Muscle layer of duodenum (tissue), 2 donors: ENCODE results near the gene MCIDAS.

ENCODE experiments used
- H3K27ac ChIP-seq: one replicate; pipeline ENCODE4 v1.7.0; 2013; ENCODE audit warnings: mild to moderate bottlenecking, low read length
- H3K27me3 ChIP-seq: one replicate; pipeline ENCODE4 v1.7.0; 2013; ENCODE audit warnings: low read depth, mild to moderate bottlenecking, control low read depth, low read length
- H3K36me3 ChIP-seq, 2 donors: one replicate each; pipeline ENCODE4 v1.7.0; 2013; ENCODE audit warnings: low read length in 2 of 2, control low read depth in 1 of 2, mild to moderate bottlenecking in 1 of 2; ENCODE audit not compliant: insufficient read depth in 2 of 2, control insufficient read depth in 1 of 2
- H3K4me1 ChIP-seq, 2 donors: one replicate each; pipeline ENCODE4 v1.7.0; 2013; ENCODE audit warnings: low read length in 2 of 2, mild to moderate bottlenecking in 2 of 2, control low read depth in 1 of 2, moderate library complexity in 1 of 2; ENCODE audit not compliant: insufficient read depth in 2 of 2, control insufficient read depth in 1 of 2
- H3K4me3 ChIP-seq, 2 donors: one replicate each; pipeline ENCODE4 v1.7.0; 2013; ENCODE audit warnings: low read length in 2 of 2, low read depth in 1 of 2, mild to moderate bottlenecking in 1 of 2
- H3K9me3 ChIP-seq, 2 donors: one replicate each; pipeline ENCODE4 v1.7.0; 2013; ENCODE audit warnings: low read length in 2 of 2, control low read depth in 1 of 2, mild to moderate bottlenecking in 1 of 2; ENCODE audit not compliant: control insufficient read depth in 1 of 2
- donor health status: healthy.

Gene MCIDAS

DNA sequence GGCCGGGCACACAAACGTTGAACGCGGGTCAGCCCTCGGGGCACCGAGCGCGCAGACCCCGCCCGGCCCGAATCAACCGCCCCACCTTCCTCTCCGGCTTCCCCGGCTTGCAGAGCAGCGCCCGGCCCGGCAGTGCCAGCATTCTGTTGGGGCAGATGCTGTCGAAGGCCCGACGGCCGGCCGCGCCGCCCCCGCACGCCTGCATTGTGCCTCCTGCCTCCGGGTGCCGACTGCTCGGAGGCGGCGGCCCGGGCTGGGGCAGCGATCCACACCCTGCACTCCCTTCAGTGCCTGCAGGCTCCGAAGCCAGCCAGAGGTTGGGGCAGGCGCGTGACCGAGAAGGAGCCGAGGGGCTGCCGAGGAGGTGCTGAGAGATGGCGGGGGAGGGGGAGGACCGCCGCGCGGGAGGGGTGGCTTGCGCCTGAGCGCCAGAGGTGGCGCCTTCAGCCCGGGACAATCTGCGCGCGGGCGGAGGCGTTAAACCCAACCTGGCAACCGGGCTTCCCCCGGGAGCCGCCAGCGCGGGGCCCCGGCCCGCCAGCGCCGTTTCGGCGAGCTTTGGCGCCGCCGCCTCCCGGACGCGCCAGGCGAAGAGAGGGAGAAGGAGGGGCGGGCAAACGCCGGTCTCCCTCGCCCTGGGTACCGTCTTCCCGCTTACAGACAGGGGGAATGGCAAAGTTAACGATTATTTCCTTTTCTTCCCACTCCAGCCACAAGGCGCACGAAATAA lies at the start of gene MCIDAS:
MCIDAS (minus strand) TSS at position 382 of the 730 bp plus-strand sequence; CDS start at position 205, 177 bp downstream.
- Histone ChIP-seq H3K4me3 (peak within 1 kb of the TSS; percentile 41 to 65), H3K36me3 (no peaks in the 10 kb centered on the region), H3K9me3 (no peaks in the 10 kb centered on the region), H3K27me3 (peaks cover 99% of the 10 kb centered on the region), H3K27ac (no peak within 1 kb of the TSS), H3K4me1 (peaks cover 0 to 45% of the 10 kb centered on the region in 2 donors)

DNA sequence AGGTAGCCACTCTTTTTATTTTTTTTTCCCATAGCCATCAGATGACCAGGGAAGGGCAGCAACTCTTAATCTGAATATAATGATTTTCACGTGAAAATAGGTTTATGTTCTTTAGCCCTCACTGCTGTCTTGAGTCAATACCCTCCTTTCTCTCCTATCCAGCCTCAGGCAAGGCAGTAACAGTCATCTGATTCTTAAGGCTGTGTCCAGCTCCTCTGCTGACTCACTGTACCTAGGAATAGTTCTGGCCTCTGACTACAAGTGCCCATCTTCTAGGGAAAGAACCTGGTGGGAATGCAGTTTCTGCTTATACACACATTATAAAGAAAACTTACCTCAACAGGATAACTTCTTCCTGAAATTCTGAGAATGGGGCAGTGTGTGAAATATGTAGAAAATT lies 49.7 kb upstream of the MCIDAS start:
- H3K36me3 ChIP-seq = peaks cover 45 to 72% of the 10 kb centered on the region in 2 donors
- H3K27me3 ChIP-seq = no peaks in the 10 kb centered on the region
- H3K9me3 ChIP-seq = no peaks in the 10 kb centered on the region
- no peak overlapping the region for H3K27ac ChIP-seq
- H3K4me1 ChIP-seq = no peaks in the 10 kb centered on the region
- H3K4me3 ChIP-seq = no peak overlapping the region

GRCh38 chr5:55258339-55258738 lies 31.2 kb upstream of the MCIDAS start:
- H3K4me3 ChIP-seq = no peak overlapping the region
- no peaks in the 10 kb centered on the region for H3K4me1 ChIP-seq
- no peak overlapping the region for H3K27ac ChIP-seq
- H3K9me3 ChIP-seq = no peaks in the 10 kb centered on the region
- H3K36me3 ChIP-seq = peaks cover 43 to 69% of the 10 kb centered on the region in 2 donors
- no peaks in the 10 kb centered on the region for H3K27me3 ChIP-seq

GRCh38 chr5:55254802-55255201 lies 27.7 kb upstream of the MCIDAS start:
- H3K27me3 ChIP-seq = no peaks in the 10 kb centered on the region
- H3K9me3 ChIP-seq = no peaks in the 10 kb centered on the region
- H3K36me3 ChIP-seq = peaks cover 23 to 47% of the 10 kb centered on the region in 2 donors
- no peaks in the 10 kb centered on the region for H3K4me1 ChIP-seq
- H3K27ac ChIP-seq = no peak overlapping the region
- no peak overlapping the region for H3K4me3 ChIP-seq

GRCh38 chr5:55250064-55250463 lies 22.9 kb upstream of the MCIDAS start:
- Histone ChIP-seq H3K4me3 (no peak overlapping the region), H3K36me3 (peaks cover 5 to 8% of the 10 kb centered on the region in 2 donors), H3K9me3 (peaks cover 5 to 6% of the 10 kb centered on the region in 2 donors), H3K27me3 (no peaks in the 10 kb centered on the region), H3K4me1 (no peaks in the 10 kb centered on the region), H3K27ac (no peak overlapping the region)

- Histone ChIP-seq H3K9me3 (no peaks in the 10 kb centered on the region), H3K36me3 (no peaks in the 10 kb centered on the region), H3K27me3 (peaks cover 2% of the 10 kb centered on the region), H3K4me1 (no peaks in the 10 kb centered on the region), H3K27ac (no peak overlapping the region), H3K4me3 (no peak overlapping the region)
Observed at GRCh38 chr5:55241746-55242145, 14.6 kb upstream of the MCIDAS start.

- Histone ChIP-seq H3K9me3 (no peaks in the 10 kb centered on the region), H3K4me3 (no peak overlapping the region), H3K36me3 (no peaks in the 10 kb centered on the region), H3K27ac (no peak overlapping the region), H3K27me3 (peaks cover 34% of the 10 kb centered on the region), H3K4me1 (peaks cover 6 to 24% of the 10 kb centered on the region in 2 donors)
Observed at GRCh38 chr5:55236800-55237199, 9.7 kb upstream of the MCIDAS start.

- Histone ChIP-seq H3K4me3 (peak overlapping the region; percentile 76 to 77), H3K4me1 (peaks cover 6 to 38% of the 10 kb centered on the region in 2 donors), H3K9me3 (no peaks in the 10 kb centered on the region), H3K36me3 (no peaks in the 10 kb centered on the region), H3K27me3 (peaks cover 60% of the 10 kb centered on the region), H3K27ac (no peak overlapping the region)
Observed at GRCh38 chr5:55234121-55234700, 7.1 kb upstream of the MCIDAS start.

DNA sequence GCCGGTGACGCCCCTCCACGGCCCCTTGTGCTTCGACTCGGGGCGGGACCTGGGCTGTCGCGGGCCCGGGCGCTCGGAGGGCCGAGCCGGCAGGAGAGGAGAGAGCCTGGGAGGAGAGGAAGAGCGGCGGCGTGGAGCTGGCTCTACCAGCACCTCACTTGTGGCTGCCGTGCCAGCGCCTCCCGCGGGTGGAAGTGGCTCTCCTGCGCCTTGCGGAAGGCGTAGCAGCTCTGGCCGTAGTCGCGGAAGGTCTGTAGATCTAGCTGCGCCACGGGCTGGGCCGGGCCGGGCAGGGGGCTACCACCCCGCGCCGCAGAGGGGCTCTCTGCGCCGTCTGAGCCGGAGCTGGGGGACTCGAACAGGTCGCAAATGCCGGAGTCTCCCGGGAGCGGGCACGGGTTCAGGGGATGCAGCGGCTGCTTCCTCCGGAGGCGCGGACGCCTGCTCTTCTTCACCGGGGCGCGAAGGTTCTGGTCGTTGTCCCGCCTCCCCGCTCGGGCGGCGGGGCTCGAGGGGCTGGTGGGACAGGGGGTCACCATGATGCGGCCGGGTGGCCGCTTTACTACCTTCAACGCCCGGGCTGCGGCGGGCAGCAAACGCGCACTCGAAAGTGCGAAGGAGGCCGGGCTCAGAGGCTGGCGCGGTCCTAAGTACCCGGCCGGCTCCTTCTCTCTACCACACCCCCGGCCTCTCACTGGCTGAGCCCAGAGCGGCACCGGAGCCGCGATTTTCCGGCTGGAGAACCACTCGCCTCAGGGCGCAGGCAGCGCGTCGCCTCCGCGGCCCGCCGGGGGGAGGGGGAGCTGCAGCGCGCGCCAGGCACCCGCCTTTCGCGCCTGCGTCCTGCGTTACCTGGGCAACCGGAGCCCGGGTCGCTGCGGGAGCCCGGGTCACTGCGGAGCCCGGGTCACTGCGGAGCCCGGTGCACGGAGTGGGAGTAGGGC lies 6.1 kb upstream of the MCIDAS start, which contains the start of gene CCNO:
CCNO (minus strand) TSS at position 624 of the 944 bp plus-strand sequence; CDS start at position 539, 85 bp downstream.
- H3K4me3 ChIP-seq = peak within 1 kb of the TSS; percentile 76 to 77
- H3K4me1 ChIP-seq = peaks cover 6 to 38% of the 10 kb centered on the region in 2 donors
- no peak within 1 kb of the TSS for H3K27ac ChIP-seq
- H3K27me3 ChIP-seq = peaks cover 69% of the 10 kb centered on the region
- H3K9me3 ChIP-seq = no peaks in the 10 kb centered on the region
- H3K36me3 ChIP-seq = no peaks in the 10 kb centered on the region

DNA sequence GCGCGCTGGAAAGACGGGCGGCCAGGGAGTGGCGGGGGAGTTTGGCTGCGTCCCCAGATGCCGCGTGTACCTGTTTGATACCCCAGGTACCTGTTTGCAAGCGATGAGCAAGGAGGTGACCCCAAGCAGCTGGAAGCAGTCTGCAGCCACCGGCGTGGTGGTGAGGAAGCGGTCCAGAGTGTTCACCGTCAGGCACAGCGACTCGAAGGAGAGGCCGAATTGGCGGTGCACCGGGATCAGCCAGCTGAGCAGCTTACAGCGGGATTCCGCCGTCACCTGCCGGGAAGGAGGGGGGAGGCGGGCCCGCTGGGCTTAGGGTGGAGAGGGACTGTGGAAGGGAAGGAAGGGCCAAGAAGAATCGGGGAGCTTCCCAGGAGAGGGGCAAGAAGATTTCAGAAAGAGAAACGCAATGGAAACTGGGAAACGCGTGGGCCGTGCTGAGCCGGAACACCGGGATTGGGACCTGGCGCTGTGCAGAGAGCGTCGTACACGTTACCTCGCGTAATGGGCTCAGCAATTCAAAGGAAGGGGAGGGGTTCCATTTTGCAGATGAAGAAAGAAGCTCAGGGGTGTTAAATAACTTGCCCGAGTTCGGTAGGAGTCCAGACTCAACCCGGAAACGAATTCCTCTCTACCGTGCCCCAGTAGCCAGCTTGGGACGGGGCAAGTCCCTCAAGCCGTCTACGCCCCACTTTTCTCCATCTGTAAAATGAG lies 5.3 kb upstream of the MCIDAS start:
- Histone ChIP-seq H3K4me3 (peak overlapping the region; percentile 63 to 77), H3K9me3 (no peaks in the 10 kb centered on the region), H3K36me3 (no peaks in the 10 kb centered on the region), H3K27ac (no peak overlapping the region), H3K27me3 (peaks cover 77% of the 10 kb centered on the region), H3K4me1 (peaks cover 6 to 44% of the 10 kb centered on the region in 2 donors)
